DOHH2 (cell line): Measurements from ENCODE around the gene POLRMT.

Source experiments
- H3F3A ChIP-seq: fragments of 200-600 bp; sonication (generic), shearing (Covaris generic); 2 replicates; pipeline ENCODE4 v1.6.0; 2016; ENCODE audit warnings: antibody characterized with exemption, mild to moderate bottlenecking; ENCODE audit not compliant: control insufficient read depth, insufficient read depth
- H3K27ac ChIP-seq: fragments of 200-600 bp; sonication (generic); 2 replicates; pipeline ENCODE4 v1.5.1; 2014; ENCODE audit warnings: low read depth, mild to moderate bottlenecking, low read length, moderate library complexity
- H3K27me3 ChIP-seq: fragments of 200-600 bp; sonication (generic); 2 replicates; pipeline ENCODE4 v1.6.1; 2014; ENCODE audit warnings: mild to moderate bottlenecking, low read length, mixed read lengths; ENCODE audit not compliant: control insufficient read depth
- H3K36me3 ChIP-seq: fragments of 200-600 bp; sonication (generic); 2 replicates; pipeline ENCODE4 v1.6.1; 2014; ENCODE audit warnings: mild to moderate bottlenecking, low read length, moderate library complexity, mixed read lengths; ENCODE audit not compliant: control insufficient read depth
- H3K4me1 ChIP-seq: fragments of 200-600 bp; sonication (generic); 2 replicates; pipeline ENCODE4 v1.6.1; 2014; ENCODE audit warnings: mild to moderate bottlenecking, low read length, mixed read lengths; ENCODE audit not compliant: control insufficient read depth
- H3K4me2 ChIP-seq: fragments of 200-600 bp; sonication (generic); 2 replicates; pipeline ENCODE4 v1.6.0; 2014; ENCODE audit warnings: mild to moderate bottlenecking, low read length, moderate library complexity
- H3K4me3 ChIP-seq: fragments of 200-600 bp; sonication (generic); 2 replicates; pipeline ENCODE4 v1.5.1; 2014; ENCODE audit warnings: mild to moderate bottlenecking, low read length, mixed read lengths
- H3K79me2 ChIP-seq: fragments of 200-600 bp; sonication (generic); 2 replicates; pipeline ENCODE4 v1.6.1; 2014; ENCODE audit warnings: mild to moderate bottlenecking, low read length, mixed read lengths; ENCODE audit not compliant: control insufficient read depth
- H3K9me2 ChIP-seq: fragments of 200-600 bp; sonication (generic); replicated peaks from 2 replicates; pipeline ENCODE4 v1.6.1; 2014; ENCODE audit warnings: mild to moderate bottlenecking, low read length, mixed read lengths; ENCODE audit not compliant: control insufficient read depth
- H3K9me3 ChIP-seq: fragments of 200-600 bp; sonication (generic); 2 replicates; pipeline ENCODE4 v1.6.1; 2014; ENCODE audit warnings: antibody characterized with exemption, low read length, mixed read lengths; ENCODE audit not compliant: control insufficient read depth, insufficient read depth
- H4K20me1 ChIP-seq: fragments of 200-600 bp; sonication (generic); 2 replicates; pipeline ENCODE4 v1.6.0; 2014; ENCODE audit warnings: low read depth, mild to moderate bottlenecking, antibody characterized with exemption, low read length, moderate library complexity; ENCODE audit not compliant: control insufficient read depth, insufficient read depth
- EZH2phosphoT487 ChIP-seq: fragments of 200-600 bp; sonication (generic); IDR thresholded peaks from 2 replicates; pipeline ENCODE4 v1.6.1; 2017; ENCODE audit warnings: borderline replicate concordance, mild to moderate bottlenecking, antibody characterized with exemption, low read length, moderate library complexity, mixed read lengths
- TF ChIP-seq, protein P1 (sequence below): fragments of 200-600 bp; sonication (generic); IDR thresholded peaks from one replicate; pipeline ENCODE4 v1.5.1; 2014; ENCODE audit warnings: antibody characterized with exemption, mild to moderate bottlenecking, low read depth, low read length; ENCODE audit not compliant: poor library complexity, severe bottlenecking

Gene POLRMT

DNA sequence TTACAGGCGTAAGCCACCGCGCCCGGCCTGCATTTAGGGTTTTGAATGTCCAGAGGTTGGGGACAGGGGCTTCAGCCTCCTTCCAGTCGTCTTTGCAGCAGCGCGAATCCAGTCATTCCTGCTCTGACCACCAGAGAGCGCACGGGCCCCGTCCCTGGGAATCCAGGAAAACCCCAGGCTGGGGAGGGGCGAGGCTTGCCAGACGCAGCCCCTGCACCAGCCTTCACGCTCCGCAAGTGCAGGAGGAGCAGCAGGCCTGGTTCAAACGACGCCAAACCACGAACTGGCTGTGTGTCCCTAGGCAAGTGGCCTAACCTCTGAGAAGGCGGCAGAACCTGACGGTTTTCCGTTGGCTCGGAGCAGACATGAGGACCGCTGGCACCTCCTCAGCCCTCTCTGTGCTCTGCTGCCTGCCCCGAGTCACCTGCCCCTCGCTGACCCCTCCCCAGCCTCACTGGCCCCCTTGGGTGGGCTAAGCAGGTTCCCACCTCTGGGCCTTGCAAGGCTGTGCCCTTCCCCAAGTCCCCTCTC is 31.6 kb upstream of the POLRMT start:
- Histone ChIP-seq H3K36me3 (peaks cover 26% of the 10 kb centered on the region), H3K27ac (no peak overlapping the region)

DNA sequence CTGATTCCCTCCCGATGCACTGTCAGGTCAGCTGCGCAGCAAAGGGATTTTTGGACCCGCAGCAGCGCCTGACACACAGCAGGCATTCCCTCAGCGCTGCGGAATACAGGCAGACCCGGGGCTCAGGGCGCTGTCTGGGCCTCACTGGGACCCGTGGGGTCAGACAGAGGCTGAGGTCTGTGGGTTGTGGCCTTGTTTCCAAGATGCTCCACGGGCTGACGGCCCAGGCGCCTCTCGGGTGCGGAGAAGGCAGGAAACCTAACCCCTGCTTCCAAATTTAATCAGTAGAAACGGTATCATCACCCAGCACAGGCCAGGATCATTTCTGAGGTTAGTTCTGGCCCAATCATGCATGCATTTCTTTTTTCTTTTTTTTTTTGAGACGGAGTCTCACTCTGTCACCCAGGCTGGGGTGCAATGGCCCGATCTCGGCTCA is 30.4 kb upstream of the POLRMT start:
- Histone ChIP-seq H3K4me1 (peaks cover 34% of the 10 kb centered on the region), H3K9me2 (no peaks in the 10 kb centered on the region), H3K4me3 (peak overlapping the region; percentile 88), H3K4me2 (peak overlapping the region; percentile 100), H3F3A (no peaks in the 10 kb centered on the region), H3K27ac (peak overlapping the region; percentile 35; the same call in 1 of the 2 replicates), H3K27me3 (no peaks in the 10 kb centered on the region), H4K20me1 (peaks cover 22% of the 10 kb centered on the region), H3K36me3 (peaks cover 39% of the 10 kb centered on the region), H3K9me3 (no peaks in the 10 kb centered on the region), H3K79me2 (peaks cover 46% of the 10 kb centered on the region)
- no peak for TF ChIP-seq EZH2phosphoT487
- TF ChIP-seq, protein P1, sequence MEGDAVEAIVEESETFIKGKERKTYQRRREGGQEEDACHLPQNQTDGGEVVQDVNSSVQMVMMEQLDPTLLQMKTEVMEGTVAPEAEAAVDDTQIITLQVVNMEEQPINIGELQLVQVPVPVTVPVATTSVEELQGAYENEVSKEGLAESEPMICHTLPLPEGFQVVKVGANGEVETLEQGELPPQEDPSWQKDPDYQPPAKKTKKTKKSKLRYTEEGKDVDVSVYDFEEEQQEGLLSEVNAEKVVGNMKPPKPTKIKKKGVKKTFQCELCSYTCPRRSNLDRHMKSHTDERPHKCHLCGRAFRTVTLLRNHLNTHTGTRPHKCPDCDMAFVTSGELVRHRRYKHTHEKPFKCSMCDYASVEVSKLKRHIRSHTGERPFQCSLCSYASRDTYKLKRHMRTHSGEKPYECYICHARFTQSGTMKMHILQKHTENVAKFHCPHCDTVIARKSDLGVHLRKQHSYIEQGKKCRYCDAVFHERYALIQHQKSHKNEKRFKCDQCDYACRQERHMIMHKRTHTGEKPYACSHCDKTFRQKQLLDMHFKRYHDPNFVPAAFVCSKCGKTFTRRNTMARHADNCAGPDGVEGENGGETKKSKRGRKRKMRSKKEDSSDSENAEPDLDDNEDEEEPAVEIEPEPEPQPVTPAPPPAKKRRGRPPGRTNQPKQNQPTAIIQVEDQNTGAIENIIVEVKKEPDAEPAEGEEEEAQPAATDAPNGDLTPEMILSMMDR = no peak

More for the DNA sequence above, 31.6 kb upstream of the POLRMT start:
- peaks cover 10% of the 10 kb centered on the region for H4K20me1 ChIP-seq
- H3K4me2 ChIP-seq = peak overlapping the region; percentile 31; the same call in 1 of the 2 replicates
- peaks cover 32% of the 10 kb centered on the region for H3K4me1 ChIP-seq
- no peaks in the 10 kb centered on the region for H3K27me3 ChIP-seq
- H3F3A ChIP-seq = no peaks in the 10 kb centered on the region
- TF ChIP-seq, protein P1 = peak; percentile 82
- TF ChIP-seq EZH2phosphoT487 = no peak
- no peaks in the 10 kb centered on the region for H3K9me2 ChIP-seq
- no peak overlapping the region for H3K4me3 ChIP-seq
- H3K79me2 ChIP-seq = peaks cover 34% of the 10 kb centered on the region
- H3K9me3 ChIP-seq = no peaks in the 10 kb centered on the region

DNA sequence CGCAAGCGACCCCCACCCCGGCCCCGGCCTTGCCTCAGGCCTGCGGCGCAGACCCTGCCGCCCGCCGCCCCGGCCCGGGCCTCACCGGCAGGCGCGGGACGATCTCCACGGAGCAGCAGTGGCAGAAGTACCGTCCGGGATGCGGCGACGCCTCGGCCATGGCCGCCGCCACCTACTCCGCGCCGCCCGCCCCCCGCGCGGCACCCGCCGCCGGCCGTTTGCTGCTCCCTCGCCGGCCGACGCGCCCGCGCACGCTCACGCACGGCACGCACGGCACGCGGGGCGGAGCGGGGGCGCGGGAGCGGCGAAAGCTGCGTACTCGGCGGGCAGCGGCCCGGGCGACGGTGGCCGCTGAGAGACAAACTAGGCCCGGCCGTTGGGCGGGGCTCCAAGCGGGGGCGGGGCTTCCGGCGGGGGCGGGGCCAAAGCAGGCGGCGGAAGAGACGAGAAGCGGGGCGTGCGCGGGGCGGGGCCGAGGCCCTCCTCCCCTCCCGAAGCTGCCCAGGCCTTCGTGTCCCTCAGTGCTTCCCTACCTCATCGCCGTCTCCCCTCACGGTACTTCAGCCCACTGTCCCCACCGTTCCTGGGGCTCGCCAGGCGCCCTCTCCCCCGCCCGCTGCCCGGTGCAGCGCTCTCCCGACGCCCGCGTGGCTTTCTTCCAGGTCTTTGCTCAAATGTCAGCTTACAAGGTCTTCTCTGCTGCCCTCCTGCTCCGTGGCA is 29.8 kb upstream of the POLRMT start, which contains the start of gene RNF126:
Gene RNF126, minus strand, starts transcription at position 253 of the 720 bp plus-strand sequence. Its CDS starts 93 bp downstream, at position 160.
- H3K27me3 ChIP-seq = no peaks in the 10 kb centered on the region
- no peak for TF ChIP-seq EZH2phosphoT487
- TF ChIP-seq, protein P1 = no peak
- no peaks in the 10 kb centered on the region for H3K9me2 ChIP-seq
- no peaks in the 10 kb centered on the region for H3F3A ChIP-seq
- H3K4me2 ChIP-seq = peak within 1 kb of the TSS; percentile 100
- no peaks in the 10 kb centered on the region for H3K9me3 ChIP-seq
- peak within 1 kb of the TSS; percentile 64 for H3K27ac ChIP-seq
- H3K4me1 ChIP-seq = peaks cover 34% of the 10 kb centered on the region
- peak within 1 kb of the TSS; percentile 88 for H3K4me3 ChIP-seq
- H3K79me2 ChIP-seq = peaks cover 52% of the 10 kb centered on the region
- peaks cover 45% of the 10 kb centered on the region for H3K36me3 ChIP-seq
- H4K20me1 ChIP-seq = peaks cover 27% of the 10 kb centered on the region
